Sigmoid colon (tissue), 7 donors: ENCODE data around the gene ATG7. TPM values are rescaled to one million over a fixed set of nuclear protein-coding genes. Genes with fewer than 3 reads are reported as not detected.

Experiments
- DNase-seq: peaks from one replicate; pipeline ENCODE4 v3.0.0-alpha.2; 2019
- H3K27ac ChIP-seq, 4 donors: fragments of 200-600 bp; sonication (generic); one replicate each; pipeline ENCODE4 v1.5.1; 2016 to 2019; ENCODE audit warnings: mild to moderate bottlenecking in 1 of 4
- H3K27me3 ChIP-seq, 3 donors: fragments of 200-600 bp; sonication (generic); one replicate each; pipeline ENCODE4 v1.5.1; 2019; ENCODE audit warnings: mild to moderate bottlenecking in 1 of 3
- H3K36me3 ChIP-seq, 4 donors: fragments of 200-600 bp; sonication (generic); one replicate each; pipeline ENCODE4 v1.5.1; 2016 to 2019
- H3K4me1 ChIP-seq, 4 donors: fragments of 200-600 bp; sonication (generic); one replicate each; pipeline ENCODE4 v1.5.1; 2017 to 2019
- H3K4me3 ChIP-seq, 4 donors: fragments of 200-600 bp; sonication (generic); one replicate each; pipeline ENCODE4 v1.5.1; 2017 to 2019; ENCODE audit warnings: mild to moderate bottlenecking in 2 of 4, moderate library complexity in 1 of 4
- H3K9me3 ChIP-seq, 4 donors: fragments of 200-600 bp in 3 of 4; sonication (generic) in 3 of 4; one replicate each; pipeline versions ENCODE4 v1.5.1 to v1.6.1; 2013 to 2019
- CTCF ChIP-seq, 4 experiments: fragments of 450-650 bp in 3 of 4; fragments of 200-600 bp in 1 of 4; IDR thresholded peaks; one replicate each; pipeline ENCODE4 v1.5.1; 2016 to 2019; ENCODE audit warnings: antibody characterized with exemption in 4 of 4, mild to moderate bottlenecking in 3 of 4, moderate library complexity in 2 of 4
- EP300 ChIP-seq, 4 donors: sonication (generic); formaldehyde crosslinking; IDR thresholded peaks; one replicate each; pipeline ENCODE4 v1.6.1; 2017; ENCODE audit warnings: antibody characterized with exemption in 4 of 4
- POLR2A ChIP-seq, 2 donors: fragments of 450-650 bp; IDR thresholded peaks; one replicate each; pipeline ENCODE4 v1.6.1; 2016; ENCODE audit warnings: antibody characterized with exemption in 2 of 2, mild to moderate bottlenecking in 2 of 2, moderate library complexity in 2 of 2
- POLR2AphosphoS5 ChIP-seq, 4 donors: sonication (generic); formaldehyde crosslinking; IDR thresholded peaks; one replicate each; pipeline ENCODE4 v1.6.1; 2017; ENCODE audit warnings: antibody characterized with exemption in 4 of 4
- WGBS, 2 donors: extraction: QIAGEN DNeasy Blood & Tissue Kit; methylation state at CpG; one replicate each; pipeline ENCODE4 v1.1.7; 2013; 5-methylcytosine and 5-hydroxymethylcytosine counted together
- intact Hi-C: fragments of 100-400 bp; cut with DNase I; formaldehyde crosslinking; loops from one replicate; pipeline ENCODE4 v1.15.1; 2023
- polyA plus RNA-seq, 3 donors: library from polyadenylated mRNA; stranded (reverse); fragments of 200-250 nt; gene quantifications; one replicate each; pipeline ENCODE4 v1.2.3, GENCODE V29; 2013
- total RNA-seq, 4 donors: library from RNA; depleted of rRNA; stranded (reverse); fragments of >200 nt; gene quantifications; one replicate each; pipeline ENCODE4 v1.1.0, GENCODE V29; 2016
- donor health status: healthy with polysubstance abuse.
- donor health status: Bipolar disorder and iron deficiency.
- donor health status: healthy.

Gene ATG7
- total and polyA plus RNA-seq, 7 donors = 12.5 to 62.9 (median 34.8) TPM

GRCh38 chr3:11601446-11602238 is 329.4 kb downstream of the ATG7 start:
- H3K27me3 ChIP-seq = no peaks in the 10 kb centered on the region
- TF ChIP-seq POLR2A (IDR thresholded peaks at IDR 0.05) = no peak
- no peak for TF ChIP-seq EP300 (IDR thresholded peaks at IDR 0.05)
- no peak for TF ChIP-seq CTCF (IDR thresholded peaks at IDR 0.05)
- TF ChIP-seq POLR2AphosphoS5 (IDR thresholded peaks at IDR 0.05) = peak in 3 of 4 donors; percentile 30 to 45 (median 38)
- peak overlapping the region; percentile 85 to 94 (median 89) for H3K27ac ChIP-seq
- H3K4me3 ChIP-seq = no peak overlapping the region
- 59 to 85% methylated on average over 21 of the region's 21 CpGs for WGBS, 2 donors
- no peaks in the 10 kb centered on the region for H3K9me3 ChIP-seq
- intact Hi-C loops = loop anchor here (10.0 kb wide), 1 partner anchor 507 kb away; no protein-coding TSS in a partner anchor
- peaks cover 3 to 92% (median 81%) of the 10 kb centered on the region in 4 donors for H3K4me1 ChIP-seq
- no peaks in the 10 kb centered on the region for H3K36me3 ChIP-seq
- DNase-seq = peak; percentile 85

- Histone ChIP-seq H3K27ac (peak overlapping the region; percentile 85 to 94 (median 89)), H3K4me3 (no peak overlapping the region)
Measured at GRCh38 chr3:11602239-11602840, 330.1 kb downstream of the ATG7 start.

GRCh38 chr3:11602886-11603527 is 330.8 kb downstream of the ATG7 start:
- H3K27ac ChIP-seq = peak overlapping the region; percentile 85 to 94 (median 89)
- no peaks in the 10 kb centered on the region for H3K36me3 ChIP-seq
- no peaks in the 10 kb centered on the region for H3K9me3 ChIP-seq
- TF ChIP-seq EP300 (IDR thresholded peaks at IDR 0.05) (no peak), POLR2AphosphoS5 (IDR thresholded peaks at IDR 0.05) (no peak), POLR2A (IDR thresholded peaks at IDR 0.05) (no peak), CTCF (IDR thresholded peaks at IDR 0.05) (no peak)
- peaks cover 3 to 95% (median 90%) of the 10 kb centered on the region in 4 donors for H3K4me1 ChIP-seq
- no peaks in the 10 kb centered on the region for H3K27me3 ChIP-seq
- no peak for DNase-seq
- intact Hi-C loops = loop anchor here (10.0 kb wide), 1 partner anchor 508 kb away; no protein-coding TSS in a partner anchor
- H3K4me3 ChIP-seq = no peak overlapping the region
- WGBS, 2 donors = 83 to 87% methylated on average over 5 of the region's 5 CpGs

More at GRCh38 chr3:11602239-11602840, 330.1 kb downstream of the ATG7 start:
- peaks cover 3 to 94% (median 87%) of the 10 kb centered on the region in 4 donors for H3K4me1 ChIP-seq
- intact Hi-C loops = loop anchor here (10.0 kb wide), 1 partner anchor 508 kb away; no protein-coding TSS in a partner anchor
- WGBS, 2 donors = 76 to 82% methylated on average over 11 of the region's 11 CpGs
- no peaks in the 10 kb centered on the region for H3K9me3 ChIP-seq
- H3K27me3 ChIP-seq = no peaks in the 10 kb centered on the region
- peak in 1 of 4 donors; percentile 14 for TF ChIP-seq EP300 (IDR thresholded peaks at IDR 0.05)
- no peak for TF ChIP-seq CTCF (IDR thresholded peaks at IDR 0.05)
- H3K36me3 ChIP-seq = no peaks in the 10 kb centered on the region
- no peak for DNase-seq

- WGBS, 2 donors = 76 to 82% methylated on average over 9 of the region's 9 CpGs
- intact Hi-C loops = loop anchor here (1.0 to 10.0 kb wide), 2 partner anchors 39 to 509 kb away; no protein-coding TSS in a partner anchor
- TF ChIP-seq POLR2A (IDR thresholded peaks at IDR 0.05) (no peak), POLR2AphosphoS5 (IDR thresholded peaks at IDR 0.05) (peak in 2 of 4 donors; percentile 31 to 57), CTCF (IDR thresholded peaks at IDR 0.05) (no peak)
- DNase-seq = peak; percentile 82
- H3K27me3 ChIP-seq = no peaks in the 10 kb centered on the region
- H3K4me1 ChIP-seq = peaks cover 3 to 95% (median 90%) of the 10 kb centered on the region in 4 donors
- H3K36me3 ChIP-seq = no peaks in the 10 kb centered on the region
- H3K4me3 ChIP-seq = no peak overlapping the region
- no peaks in the 10 kb centered on the region for H3K9me3 ChIP-seq
- H3K27ac ChIP-seq = peak overlapping the region; percentile 85 to 94 (median 89)
Measured at GRCh38 chr3:11603628-11604027, 331.4 kb downstream of the ATG7 start.
